Kidney (tissue), 14 donors: ENCODE results near the gene SIDT1. TPM values are rescaled to one million over a fixed set of nuclear protein-coding genes. Genes with fewer than 3 reads are reported as not detected.

ENCODE experiments used
- DNase-seq, 5 donors: peaks; one replicate each; pipeline ENCODE4 v3.0.0-alpha.2; 2013 to 2020
- FAIRE-seq: peaks from 2 replicates; lab custom pipeline; 2012; peaks lifted over from hg19 to GRCh38; lab: Jason Lieb, UNC
- H3K27ac ChIP-seq, 2 donors: one replicate each; pipeline ENCODE4 v1.7.0; 2013; ENCODE audit warnings: low read depth in 2 of 2, low read length in 2 of 2, inconsistent platforms in 1 of 2
- H3K27me3 ChIP-seq: one replicate; pipeline ENCODE4 v1.7.1; 2013; ENCODE audit warnings: low read length, inconsistent platforms; ENCODE audit not compliant: control insufficient read depth, insufficient read depth
- H3K36me3 ChIP-seq, 3 donors: one replicate each; pipeline versions ENCODE4 v1.7.0 to v1.7.1; 2013; ENCODE audit warnings: low read length in 3 of 3, control low read depth in 1 of 3, inconsistent platforms in 1 of 3; ENCODE audit not compliant: insufficient read depth in 3 of 3, control insufficient read depth in 2 of 3
- H3K4me1 ChIP-seq, 3 donors: one replicate each; pipeline versions ENCODE4 v1.7.0 to v1.7.1; 2013; ENCODE audit warnings: low read length in 3 of 3, inconsistent platforms in 1 of 3, low read depth in 1 of 3; ENCODE audit not compliant: control insufficient read depth in 2 of 3, insufficient read depth in 2 of 3
- H3K4me3 ChIP-seq, 3 donors: one replicate each; pipeline versions ENCODE4 v1.7.0 to v1.8.1; 2013; ENCODE audit warnings: low read length in 3 of 3, control low read depth in 1 of 3, inconsistent platforms in 1 of 3
- H3K9ac ChIP-seq, 3 donors: one replicate each; pipeline versions ENCODE4 v1.7.0 to v1.7.1; 2013; ENCODE audit warnings: low read length in 3 of 3, control low read depth in 1 of 3, inconsistent platforms in 1 of 3
- H3K9me3 ChIP-seq, 3 donors: one replicate each; pipeline versions ENCODE4 v1.7.0 to v1.7.1; 2013; ENCODE audit warnings: low read length in 3 of 3, control low read depth in 1 of 3, inconsistent platforms in 1 of 3; ENCODE audit not compliant: control insufficient read depth in 2 of 3, insufficient read depth in 1 of 3
- intact Hi-C: fragments of 100-400 bp; cut with DNase I; formaldehyde crosslinking; loops from one replicate; pipeline ENCODE4 v1.11.1; 2022
- polyA plus RNA-seq: library from polyadenylated mRNA; stranded (reverse); fragments of 350-450 nt; fragmentation: Illumina TruSeq; extraction: RNeasy Lipid Tissue Mini Kit (QIAGEN cat#74804); gene quantifications from one replicate; pipeline ENCODE4 v1.2.3, GENCODE V29; 2014; ENCODE audit warnings: low read depth, low replicate concordance; ENCODE audit not compliant: insufficient read depth
- total RNA-seq: library from RNA; stranded (reverse); fragmentation: NEBNext Ultra II Directional; extraction: Animal tissue kit (Norgen Biotek cat#: 25700); gene quantifications from one replicate; pipeline ENCODE4 v1.2.1, GENCODE V29; 2021
- TF ChIP-seq, protein P1 (sequence below): IDR thresholded peaks from 3 replicates; pipeline ENCODE4 v1.5.1; 2012; ENCODE audit warnings: mild to moderate bottlenecking, moderate library complexity, borderline replicate concordance; ENCODE audit not compliant: insufficient read depth; ENCODE audit errors: extremely low read depth
- donor health status: control.
- donor health status: control.
- donor health status: control.
- donor health status: control.
- donor health status: control.
- donor health status: DM: yes; HTN: yes; CAD: no.
- donor health status: Normal renal cell carcinoma (clear cell type).

The SIDT1 gene
- total and polyA plus RNA-seq, 2 donors from 2014 or later, result 0.92 to 4.9 TPM

DNA sequence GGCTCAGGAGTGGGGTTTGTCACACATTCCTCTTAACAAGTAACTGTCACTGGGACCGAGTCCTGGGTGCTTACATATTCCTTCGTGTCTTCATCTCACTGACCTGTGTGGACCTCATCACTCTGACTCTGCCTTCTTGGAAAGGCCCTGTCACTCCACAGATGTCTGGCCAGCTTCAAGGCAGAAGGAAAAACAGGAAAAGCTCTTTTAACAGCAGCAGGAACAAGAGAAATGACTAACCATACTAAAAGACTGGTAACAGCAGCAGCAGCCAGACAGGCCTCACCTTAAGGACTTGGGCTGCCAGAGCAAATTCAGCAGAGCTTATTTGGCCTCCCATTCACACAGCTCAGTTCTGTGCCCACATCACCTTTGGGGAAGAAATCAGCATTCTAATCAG lies 96.0 kb downstream of the SIDT1 start:
- FAIRE-seq, result no peak
- TF ChIP-seq, protein P1, sequence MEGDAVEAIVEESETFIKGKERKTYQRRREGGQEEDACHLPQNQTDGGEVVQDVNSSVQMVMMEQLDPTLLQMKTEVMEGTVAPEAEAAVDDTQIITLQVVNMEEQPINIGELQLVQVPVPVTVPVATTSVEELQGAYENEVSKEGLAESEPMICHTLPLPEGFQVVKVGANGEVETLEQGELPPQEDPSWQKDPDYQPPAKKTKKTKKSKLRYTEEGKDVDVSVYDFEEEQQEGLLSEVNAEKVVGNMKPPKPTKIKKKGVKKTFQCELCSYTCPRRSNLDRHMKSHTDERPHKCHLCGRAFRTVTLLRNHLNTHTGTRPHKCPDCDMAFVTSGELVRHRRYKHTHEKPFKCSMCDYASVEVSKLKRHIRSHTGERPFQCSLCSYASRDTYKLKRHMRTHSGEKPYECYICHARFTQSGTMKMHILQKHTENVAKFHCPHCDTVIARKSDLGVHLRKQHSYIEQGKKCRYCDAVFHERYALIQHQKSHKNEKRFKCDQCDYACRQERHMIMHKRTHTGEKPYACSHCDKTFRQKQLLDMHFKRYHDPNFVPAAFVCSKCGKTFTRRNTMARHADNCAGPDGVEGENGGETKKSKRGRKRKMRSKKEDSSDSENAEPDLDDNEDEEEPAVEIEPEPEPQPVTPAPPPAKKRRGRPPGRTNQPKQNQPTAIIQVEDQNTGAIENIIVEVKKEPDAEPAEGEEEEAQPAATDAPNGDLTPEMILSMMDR, result no peak
- Histone ChIP-seq H3K4me1 (peaks cover 0 to 3% (median 0%) of the 10 kb centered on the region in 3 donors), H3K27me3 (no peaks in the 10 kb centered on the region), H3K9me3 (no peaks in the 10 kb centered on the region), H3K27ac (no peak overlapping the region), H3K36me3 (no peaks in the 10 kb centered on the region), H3K9ac (no peak overlapping the region), H3K4me3 (no peak overlapping the region)
- DNase-seq, result no peak
- intact Hi-C loops, result loop anchor here (10.0 kb wide), 1 partner anchor 134 kb away; no protein-coding TSS in a partner anchor

GRCh38 chr3:113628788-113629187 lies 96.4 kb downstream of the SIDT1 start:
- Histone ChIP-seq H3K9ac (no peak overlapping the region), H3K4me3 (no peak overlapping the region), H3K4me1 (peaks cover 0 to 3% (median 0%) of the 10 kb centered on the region in 3 donors), H3K9me3 (no peaks in the 10 kb centered on the region), H3K27me3 (no peaks in the 10 kb centered on the region), H3K36me3 (no peaks in the 10 kb centered on the region), H3K27ac (no peak overlapping the region)
- DNase-seq (no peak), FAIRE-seq (no peak)
- TF ChIP-seq, protein P1, result no peak
- intact Hi-C loops, result loop anchor here (10.0 kb wide), 1 partner anchor 134 kb away; no protein-coding TSS in a partner anchor

DNA sequence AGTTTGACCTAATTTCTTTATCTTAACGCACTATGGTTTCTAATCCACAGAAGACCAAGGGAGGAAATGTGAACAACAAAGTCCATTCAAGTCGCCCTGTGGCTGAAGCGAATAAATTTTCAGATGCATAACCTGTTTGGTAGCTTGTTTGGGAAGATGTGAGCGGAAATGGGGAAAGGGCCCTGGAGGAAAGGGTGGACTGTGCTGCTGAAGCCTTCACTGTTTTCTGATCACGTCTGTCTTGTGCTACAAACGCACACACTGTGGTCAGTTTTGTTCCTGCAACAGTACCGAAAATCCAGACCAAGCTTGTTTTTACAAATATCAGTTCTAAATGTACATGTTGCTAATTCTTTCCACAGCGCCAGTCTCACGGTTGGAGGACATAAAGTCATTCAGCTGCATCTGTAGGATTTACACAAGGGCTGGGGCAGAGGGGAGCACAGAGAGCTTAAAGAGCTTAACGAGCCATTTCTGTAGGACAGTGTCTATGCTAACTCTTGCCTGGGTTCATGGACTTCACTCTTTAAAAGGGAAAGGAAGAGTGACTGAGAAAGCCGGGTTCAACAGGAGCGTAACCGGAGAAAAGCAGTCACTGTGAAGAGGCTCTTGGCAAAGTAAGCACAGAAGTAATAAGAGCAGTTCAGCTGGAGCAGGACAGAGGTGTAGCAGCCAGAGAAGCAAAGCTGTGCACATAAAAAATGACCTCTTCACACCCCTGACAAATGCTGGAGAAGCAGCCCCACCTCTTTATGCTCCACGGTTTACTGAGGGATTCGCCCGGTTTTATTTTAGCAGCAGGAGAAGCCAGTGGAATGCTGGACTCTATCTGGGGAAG lies 97.4 kb downstream of the SIDT1 start:
- TF ChIP-seq, protein P1, result no peak
- Histone ChIP-seq H3K27ac (peak overlapping the region in 1 of 2 donors; percentile 11), H3K36me3 (no peaks in the 10 kb centered on the region), H3K9ac (peak overlapping the region in 1 of 3 donors; percentile 0), H3K4me3 (peak overlapping the region in 2 of 3 donors; percentile 19 to 36), H3K27me3 (no peaks in the 10 kb centered on the region), H3K4me1 (peaks cover 0 to 3% (median 0%) of the 10 kb centered on the region in 3 donors), H3K9me3 (no peaks in the 10 kb centered on the region)
- DNase-seq, result peak in 4 of 5 donors; percentile 66 to 90 (median 78)
- intact Hi-C loops, result loop anchor here (10.0 kb wide), 1 partner anchor 135 kb away; no protein-coding TSS in a partner anchor
- no peak for FAIRE-seq
